Neural progenitor cell (in vitro differentiated cells): ENCODE results near the gene TBC1D2B. TPM values are rescaled to one million over a fixed set of nuclear protein-coding genes. Genes with fewer than 3 reads are reported as not detected.

Experiments
- DNase-seq: peaks from one replicate; pipeline ENCODE4 v3.0.0-alpha.2; 2016; ENCODE audit warnings: low spot score
- H2AFZ ChIP-seq: fragments of 200-600 bp; sonication (generic); replicated peaks from 2 replicates; pipeline ENCODE4 v1.6.1; 2016; ENCODE audit warnings: antibody characterized with exemption
- H3F3A ChIP-seq: fragments of 200-600 bp; sonication (generic); 2 replicates; pipeline ENCODE4 v1.6.1; 2016; ENCODE audit warnings: antibody characterized with exemption, low read depth
- H3K27ac ChIP-seq: fragments of 200-600 bp; sonication (generic); 2 replicates; pipeline ENCODE4 v1.5.1; 2016; ENCODE audit warnings: mild to moderate bottlenecking
- H3K27me3 ChIP-seq: fragments of 200-600 bp; sonication (generic); 2 replicates; pipeline ENCODE4 v1.6.1; 2016; ENCODE audit warnings: mild to moderate bottlenecking, moderate library complexity
- H3K36me3 ChIP-seq: fragments of 200-600 bp; sonication (generic); 2 replicates; pipeline ENCODE4 v1.5.1; 2016
- H3K4me1 ChIP-seq: fragments of 200-600 bp; sonication (generic); 2 replicates; pipeline ENCODE4 v1.6.1; 2016; ENCODE audit warnings: mixed run types
- H3K4me2 ChIP-seq: fragments of 200-600 bp; sonication (generic); 2 replicates; pipeline ENCODE4 v1.6.1; 2016
- H3K4me3 ChIP-seq: fragments of 200-600 bp; sonication (generic); 2 replicates; pipeline ENCODE4 v1.5.1; 2016
- H3K79me2 ChIP-seq: fragments of 200-600 bp; sonication (generic); 2 replicates; pipeline ENCODE4 v1.6.1; 2016; ENCODE audit warnings: low read depth
- H3K9ac ChIP-seq: fragments of 200-600 bp; sonication (generic); 2 replicates; pipeline ENCODE4 v1.6.1; 2016
- H3K9me3 ChIP-seq: fragments of 200-600 bp; sonication (generic); 2 replicates; pipeline ENCODE4 v1.5.1; 2016; ENCODE audit warnings: low read depth
- H4K20me1 ChIP-seq: fragments of 200-600 bp; sonication (generic); 2 replicates; pipeline ENCODE4 v1.6.1; 2016; ENCODE audit warnings: low read depth
- H3K27ac Mint-ChIP-seq: 3 replicates; pipeline ENCODE4 v1.8.0; 2021; ENCODE audit warnings: mixed read lengths
- H3K27me3 Mint-ChIP-seq: 2 replicates; pipeline ENCODE4 v1.8.0; 2022; ENCODE audit warnings: low read depth, mild to moderate bottlenecking, inconsistent platforms, moderate library complexity, mixed read lengths; ENCODE audit not compliant: insufficient read depth
- H3K36me3 Mint-ChIP-seq: 3 replicates; pipeline ENCODE4 v1.8.0; 2021; ENCODE audit warnings: mixed read lengths
- H3K4me1 Mint-ChIP-seq: 3 replicates; pipeline ENCODE4 v1.8.0; 2021; ENCODE audit warnings: mixed read lengths
- H3K4me3 Mint-ChIP-seq: 3 replicates; pipeline ENCODE4 v1.8.0; 2021; ENCODE audit warnings: mild to moderate bottlenecking, moderate library complexity, mixed read lengths
- H3K9me3 Mint-ChIP-seq: 3 replicates; pipeline ENCODE4 v1.8.0; 2020; ENCODE audit warnings: mixed read lengths
- CTCF ChIP-seq: fragments of 200-600 bp; sonication (generic); IDR thresholded peaks from 2 replicates; pipeline ENCODE4 v1.5.1; 2017; ENCODE audit warnings: antibody characterized with exemption, mild to moderate bottlenecking
- EZH2 ChIP-seq: fragments of 200-600 bp; sonication (generic); IDR thresholded peaks from 2 replicates; pipeline ENCODE4 v1.6.1; 2017; ENCODE audit warnings: antibody characterized with exemption, mild to moderate bottlenecking, moderate library complexity
- EZH2phosphoT487 ChIP-seq: fragments of 200-600 bp; sonication (generic); IDR thresholded peaks from 2 replicates; pipeline ENCODE4 v1.6.1; 2017; ENCODE audit warnings: antibody characterized with exemption
- total RNA-seq: library from RNA; depleted of rRNA; stranded (reverse); fragments of >200 nt; gene quantifications from 2 replicates; pipeline ENCODE4 v1.2.3, GENCODE V29; 2015; ENCODE audit warnings: low replicate concordance

Gene TBC1D2B
- total RNA-seq, 1 donor from 2014 or later: 11.7 TPM

GRCh38 chr15:78050441-78050809 is 27.1 kb downstream of the TBC1D2B start:
- Histone ChIP-seq H3K4me1 (peaks cover 14% of the 10 kb centered on the region), H3K27ac (no peak overlapping the region), H3K9me3 (no peaks in the 10 kb centered on the region), H3K4me2 (no peak overlapping the region), H3F3A (no peaks in the 10 kb centered on the region), H3K4me3 (no peak overlapping the region), H3K27me3 (no peaks in the 10 kb centered on the region), H2AFZ (no peak overlapping the region), H3K79me2 (no peaks in the 10 kb centered on the region), H4K20me1 (no peaks in the 10 kb centered on the region), H3K36me3 (no peaks in the 10 kb centered on the region), H3K9ac (no peak overlapping the region)
- H3K27me3 Mint-ChIP-seq: no peaks in the 10 kb centered on the region
- H3K4me1 Mint-ChIP-seq: peaks cover 5% of the 10 kb centered on the region
- DNase-seq: peak; percentile 26
- no peak overlapping the region for H3K4me3 Mint-ChIP-seq
- H3K27ac Mint-ChIP-seq: no peak overlapping the region
- TF ChIP-seq EZH2phosphoT487 (no peak), CTCF (no peak), EZH2 (no peak)
- H3K9me3 Mint-ChIP-seq: no peaks in the 10 kb centered on the region
- no peaks in the 10 kb centered on the region for H3K36me3 Mint-ChIP-seq

- H3K36me3 Mint-ChIP-seq: no peaks in the 10 kb centered on the region
- H3K4me3 Mint-ChIP-seq: no peak overlapping the region
- H2AFZ ChIP-seq: no peak overlapping the region
- TF ChIP-seq EZH2 (no peak), EZH2phosphoT487 (no peak), CTCF (no peak)
- DNase-seq: no peak
- H3K4me1 ChIP-seq: peaks cover 14% of the 10 kb centered on the region
- peaks cover 5% of the 10 kb centered on the region for H3K4me1 Mint-ChIP-seq
- no peaks in the 10 kb centered on the region for H3K9me3 Mint-ChIP-seq
- H3K27ac ChIP-seq: no peak overlapping the region
- H3K9me3 ChIP-seq: no peaks in the 10 kb centered on the region
- H3K9ac ChIP-seq: no peak overlapping the region
- no peaks in the 10 kb centered on the region for H3K27me3 ChIP-seq
- H3K4me2 ChIP-seq: no peak overlapping the region
- peak overlapping the region; percentile 61 for H3K27ac Mint-ChIP-seq
- H3K4me3 ChIP-seq: no peak overlapping the region
- H3F3A ChIP-seq: no peaks in the 10 kb centered on the region
- H4K20me1 ChIP-seq: no peaks in the 10 kb centered on the region
- H3K79me2 ChIP-seq: no peaks in the 10 kb centered on the region
- H3K27me3 Mint-ChIP-seq: no peaks in the 10 kb centered on the region
- H3K36me3 ChIP-seq: no peaks in the 10 kb centered on the region
These were observed 27.6 kb downstream of the TBC1D2B start for GRCh38 chr15:78049691-78050440.

GRCh38 chr15:78048628-78048920 is 28.9 kb downstream of the TBC1D2B start:
- Histone ChIP-seq H3F3A (no peaks in the 10 kb centered on the region), H3K36me3 (no peaks in the 10 kb centered on the region), H3K79me2 (no peaks in the 10 kb centered on the region), H3K9me3 (no peaks in the 10 kb centered on the region), H2AFZ (no peak overlapping the region), H4K20me1 (no peaks in the 10 kb centered on the region), H3K27me3 (no peaks in the 10 kb centered on the region), H3K9ac (no peak overlapping the region), H3K4me3 (no peak overlapping the region), H3K27ac (no peak overlapping the region), H3K4me2 (no peak overlapping the region), H3K4me1 (peaks cover 14% of the 10 kb centered on the region)
- no peak for DNase-seq
- Mint-ChIP-seq H3K4me1 (peaks cover 5% of the 10 kb centered on the region), H3K4me3 (no peak overlapping the region), H3K36me3 (peaks cover 2% of the 10 kb centered on the region), H3K9me3 (no peaks in the 10 kb centered on the region), H3K27ac (no peak overlapping the region), H3K27me3 (no peaks in the 10 kb centered on the region)
- no peak for TF ChIP-seq CTCF
